GM19452 (cell line): Measurements from ENCODE around the gene TK1.

ENCODE experiments used
- ATAC-seq: cut with Tn5 transposase; IDR thresholded peaks from one replicate; pipeline ENCODE4 v1.9.1; 2021; ENCODE audit not compliant: unreplicated experiment

The TK1 gene

DNA sequence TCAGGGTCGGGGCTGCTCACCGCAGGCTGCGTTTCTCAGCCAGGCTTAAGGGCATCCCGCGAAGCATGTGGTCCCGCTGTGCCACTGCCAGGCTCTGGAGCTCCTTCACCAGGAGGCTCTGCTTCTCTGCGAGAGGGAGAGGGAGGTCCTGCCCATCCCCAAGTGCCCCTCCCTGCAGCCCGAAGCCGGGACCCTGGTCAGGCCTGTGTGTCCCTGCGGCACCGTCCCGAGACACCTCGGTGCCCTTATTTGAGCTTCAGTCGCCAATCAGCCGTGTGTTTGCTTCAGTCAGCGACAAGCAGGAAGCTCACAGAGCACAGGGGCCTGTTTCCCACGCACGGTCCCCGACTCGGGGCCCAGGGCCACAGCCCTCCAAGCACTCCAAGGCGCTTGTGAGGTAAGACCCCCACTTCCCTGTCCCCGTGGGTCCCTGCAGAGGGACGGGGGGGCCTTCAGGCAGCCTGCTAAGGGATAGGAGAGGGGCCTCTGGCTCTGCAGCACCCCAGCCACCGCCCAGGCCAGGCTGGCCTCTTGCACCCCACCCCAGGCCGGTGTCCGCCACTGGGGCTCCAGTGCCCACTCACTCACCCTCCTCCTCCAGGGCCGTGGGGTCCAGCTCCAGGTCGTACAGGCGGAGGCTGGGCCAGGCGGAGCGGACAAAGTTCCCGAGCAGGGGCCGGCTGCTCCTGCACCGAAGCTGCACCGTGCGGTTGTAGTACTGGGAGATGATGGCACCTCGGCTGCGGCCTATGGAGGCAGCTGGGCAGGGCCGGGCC is 61.5 kb downstream of the TK1 start:
- ATAC-seq = no peak

DNA sequence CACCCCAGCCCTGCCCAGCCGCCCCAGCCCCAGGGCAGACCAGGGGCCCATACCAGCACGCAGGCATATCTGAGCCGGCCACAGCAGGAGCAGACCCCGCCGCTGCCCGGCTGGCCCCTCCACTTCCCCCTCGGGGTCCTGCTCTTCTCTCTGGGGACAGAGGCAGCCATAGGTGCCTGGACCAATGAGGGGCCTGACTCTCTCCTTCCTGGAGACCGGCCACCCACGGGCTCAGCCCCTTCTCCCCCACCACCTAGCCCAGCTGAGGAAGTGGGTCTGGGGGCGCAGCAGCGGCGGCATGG is 62.1 kb downstream of the TK1 start:
- ATAC-seq = no peak
